H1 (cell line): ENCODE measurements around the gene MYLK.

Experiments
- BCL11A ChIP-seq, 2 experiments: IDR thresholded peaks; one replicate each; pipeline ENCODE4 v1.6.1; 2011; ENCODE audit warnings: low read depth in 2 of 2, low read length in 2 of 2, mild to moderate bottlenecking in 2 of 2
- CEBPB ChIP-seq: IDR thresholded peaks from 2 replicates; pipeline ENCODE4 v1.6.1; 2012; ENCODE audit warnings: low read depth, low read length
- CREB1 ChIP-seq: IDR thresholded peaks from 2 replicates; pipeline ENCODE4 v1.6.1; 2012; ENCODE audit warnings: inconsistent platforms
- EP300 ChIP-seq, 2 experiments: IDR thresholded peaks; 1 replicate in 1 of 2; 2 replicates in 1 of 2; pipeline ENCODE4 v1.6.1; 2011 to 2012; ENCODE audit warnings: low read depth in 2 of 2, low read length in 2 of 2, mild to moderate bottlenecking in 2 of 2, borderline replicate concordance in 1 of 2, inconsistent platforms in 1 of 2, moderate library complexity in 1 of 2
- EZH2 ChIP-seq: fragments of 200-600 bp; sonication (generic); IDR thresholded peaks from 2 replicates; pipeline ENCODE4 v1.7.1; 2012; ENCODE audit warnings: low read depth, mild to moderate bottlenecking, moderate library complexity, low read length, inconsistent platforms; ENCODE audit not compliant: severe bottlenecking
- JUN ChIP-seq: IDR thresholded peaks from 2 replicates; pipeline ENCODE4 v1.6.1; 2011; ENCODE audit warnings: low read depth, mild to moderate bottlenecking, improper control_type of control experiment, low read length
- POLR2AphosphoS5 ChIP-seq: IDR thresholded peaks from 2 replicates; pipeline ENCODE4 v1.6.1; 2011; ENCODE audit warnings: low read depth, low read length
- RNF2 ChIP-seq: fragments of 200-900, 300-1000 bp; sonication (generic); IDR thresholded peaks from 2 replicates; pipeline ENCODE4 v1.7.1; 2016; ENCODE audit warnings: borderline replicate concordance, low read depth, mild to moderate bottlenecking, antibody characterized with exemption, low read length; ENCODE audit not compliant: poor library complexity, severe bottlenecking; ENCODE audit errors: missing control alignments
- SAP30 ChIP-seq: fragments of 300-600 bp; sonication (generic); IDR thresholded peaks from 2 replicates; pipeline ENCODE4 v1.7.1; 2012; ENCODE audit warnings: low read length, moderate library complexity, mild to moderate bottlenecking, inconsistent platforms; ENCODE audit not compliant: insufficient read depth, insufficient replicate concordance
- SIN3A ChIP-seq, 2 experiments: IDR thresholded peaks in 1 of 2; conservative IDR thresholded peaks in 1 of 2; 2 replicates each; pipeline ENCODE4 v1.6.1; 2011 to 2012; ENCODE audit warnings: low read length in 2 of 2, improper control_type of control experiment in 1 of 2, low read depth in 1 of 2, mild to moderate bottlenecking in 1 of 2
- TCF12 ChIP-seq: IDR thresholded peaks from 2 replicates; pipeline ENCODE4 v1.6.1; 2011; ENCODE audit warnings: low read depth, mild to moderate bottlenecking, low read length
- YY1 ChIP-seq: IDR thresholded peaks from 2 replicates; pipeline ENCODE4 v1.6.1; 2011; ENCODE audit warnings: low read depth, mild to moderate bottlenecking, low read length
- TF ChIP-seq, protein P1 (sequence below), 3 experiments: IDR thresholded peaks; 1 replicate in 2 of 3; 2 replicates in 1 of 3; pipeline versions ENCODE4 v1.5.1 to v1.6.1; 2011; ENCODE audit warnings: low read length in 3 of 3, mild to moderate bottlenecking in 3 of 3, inconsistent platforms in 2 of 3, low read depth in 1 of 3, moderate library complexity in 1 of 3; ENCODE audit not compliant: insufficient read depth in 1 of 3; ENCODE audit errors: control extremely low read depth in 1 of 3
- TF ChIP-seq, protein P2 (sequence below): IDR thresholded peaks from 2 replicates; pipeline ENCODE4 v1.6.1; 2011; ENCODE audit warnings: low read length, improper control_type of control experiment

GRCh38 chr3:123744064-123744463 is 140.1 kb downstream of the MYLK start:
- TF ChIP-seq POLR2AphosphoS5 (no peak), JUN (no peak), BCL11A (IDR thresholded peaks at IDR 0.05; ENCODE audit: low read depth in 2 of 2, low read length in 2 of 2) (no peak), CREB1 (no peak), SIN3A (conservative IDR thresholded peaks at IDR 0.05 in 1 of 2, IDR thresholded peaks at IDR 0.05 in 1 of 2; ENCODE audit: low read depth in 1 of 2, low read length in 2 of 2) (no peak), RNF2 (no peak), CEBPB (no peak), EP300 (IDR thresholded peaks at IDR 0.05; ENCODE audit: borderline replicate concordance in 1 of 2, low read depth in 2 of 2, low read length in 2 of 2) (no peak), EZH2 (no peak), TCF12 (no peak), SAP30 (no peak), YY1 (no peak)
- TF ChIP-seq, protein P1, sequence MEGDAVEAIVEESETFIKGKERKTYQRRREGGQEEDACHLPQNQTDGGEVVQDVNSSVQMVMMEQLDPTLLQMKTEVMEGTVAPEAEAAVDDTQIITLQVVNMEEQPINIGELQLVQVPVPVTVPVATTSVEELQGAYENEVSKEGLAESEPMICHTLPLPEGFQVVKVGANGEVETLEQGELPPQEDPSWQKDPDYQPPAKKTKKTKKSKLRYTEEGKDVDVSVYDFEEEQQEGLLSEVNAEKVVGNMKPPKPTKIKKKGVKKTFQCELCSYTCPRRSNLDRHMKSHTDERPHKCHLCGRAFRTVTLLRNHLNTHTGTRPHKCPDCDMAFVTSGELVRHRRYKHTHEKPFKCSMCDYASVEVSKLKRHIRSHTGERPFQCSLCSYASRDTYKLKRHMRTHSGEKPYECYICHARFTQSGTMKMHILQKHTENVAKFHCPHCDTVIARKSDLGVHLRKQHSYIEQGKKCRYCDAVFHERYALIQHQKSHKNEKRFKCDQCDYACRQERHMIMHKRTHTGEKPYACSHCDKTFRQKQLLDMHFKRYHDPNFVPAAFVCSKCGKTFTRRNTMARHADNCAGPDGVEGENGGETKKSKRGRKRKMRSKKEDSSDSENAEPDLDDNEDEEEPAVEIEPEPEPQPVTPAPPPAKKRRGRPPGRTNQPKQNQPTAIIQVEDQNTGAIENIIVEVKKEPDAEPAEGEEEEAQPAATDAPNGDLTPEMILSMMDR (IDR thresholded peaks at IDR 0.05; ENCODE audit: control extremely low read depth in 1 of 3, insufficient read depth in 1 of 3, low read depth in 1 of 3, low read length in 3 of 3) = no peak
- TF ChIP-seq, protein P2, sequence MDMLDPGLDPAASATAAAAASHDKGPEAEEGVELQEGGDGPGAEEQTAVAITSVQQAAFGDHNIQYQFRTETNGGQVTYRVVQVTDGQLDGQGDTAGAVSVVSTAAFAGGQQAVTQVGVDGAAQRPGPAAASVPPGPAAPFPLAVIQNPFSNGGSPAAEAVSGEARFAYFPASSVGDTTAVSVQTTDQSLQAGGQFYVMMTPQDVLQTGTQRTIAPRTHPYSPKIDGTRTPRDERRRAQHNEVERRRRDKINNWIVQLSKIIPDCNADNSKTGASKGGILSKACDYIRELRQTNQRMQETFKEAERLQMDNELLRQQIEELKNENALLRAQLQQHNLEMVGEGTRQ = no peak
